CD4-positive, alpha-beta T cell treated with Interleukin-12 subunit alpha and Interleukin-12 subunit beta, for 1 hour (primary cell): ENCODE data around the gene NOSIP.
A peak's percentile ranks its signal among the peaks of the same experiment; 100 is the strongest.

ENCODE experiments used
- DNase-seq: peaks from one replicate; pipeline ENCODE4 v3.0.0-alpha.2; 2020

NOSIP gene

DNA sequence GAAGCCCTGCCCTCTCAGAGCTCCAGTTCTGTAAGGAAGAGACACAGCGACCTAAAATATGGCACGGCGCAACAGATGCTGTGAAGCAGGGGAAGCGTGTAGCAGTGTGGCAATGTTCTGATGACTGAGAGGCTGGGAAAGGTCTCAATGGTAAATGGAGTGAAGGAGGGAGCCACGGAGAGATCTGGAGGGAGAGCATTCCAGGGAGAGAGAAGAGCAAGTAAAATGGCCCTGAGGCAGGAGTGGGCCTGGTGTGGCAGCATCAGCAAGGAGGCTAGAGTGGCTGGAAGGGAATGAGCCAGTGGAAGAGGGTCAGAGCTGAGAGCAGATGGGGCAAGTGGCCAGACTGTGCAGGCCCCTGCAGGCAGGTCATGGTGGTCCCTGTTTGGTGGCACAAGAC lies 36.2 kb downstream of the NOSIP start:
- DNase-seq: no peak

- DNase-seq: no peak
These were observed 37.3 kb downstream of the NOSIP start for GRCh38 chr19:49543032-49543431.

DNA sequence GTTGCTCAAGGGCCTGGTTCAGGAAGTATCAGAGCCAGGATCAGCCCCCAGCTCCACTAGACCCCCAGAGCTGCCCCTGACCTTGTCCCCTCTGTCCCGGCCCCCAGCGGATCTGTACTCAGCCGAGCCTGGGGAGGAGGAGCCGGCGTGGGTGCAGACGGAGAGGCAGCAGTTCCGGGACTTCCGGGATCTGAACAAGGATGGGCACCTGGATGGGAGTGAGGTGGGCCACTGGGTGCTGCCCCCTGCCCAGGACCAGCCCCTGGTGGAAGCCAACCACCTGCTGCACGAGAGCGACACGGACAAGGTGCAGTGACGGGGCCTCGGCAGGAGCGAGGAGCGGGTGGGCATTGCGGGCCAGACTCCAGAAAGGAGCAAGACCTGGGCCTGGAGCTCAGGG lies 37.9 kb downstream of the NOSIP start:
- no peak for DNase-seq

DNA sequence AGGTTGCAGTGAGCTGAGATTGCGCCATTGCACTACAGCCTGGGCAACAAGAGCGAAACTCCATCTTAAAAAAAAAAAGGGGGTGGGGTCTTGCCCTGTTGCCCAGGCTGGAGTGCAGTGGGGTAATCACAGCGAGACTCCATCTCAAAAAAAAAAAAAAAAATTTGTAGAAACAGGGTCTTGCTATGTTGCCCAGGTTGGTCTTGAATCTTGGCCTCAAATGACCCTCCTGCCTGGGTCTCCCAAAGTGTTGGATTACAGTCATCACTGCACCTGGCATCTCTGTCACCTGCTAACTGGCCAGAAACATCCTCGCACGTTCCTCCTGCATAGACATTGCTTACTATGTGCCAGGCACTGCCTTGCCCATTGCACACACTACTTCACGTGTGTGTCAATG lies 38.4 kb downstream of the NOSIP start:
- DNase-seq: no peak

- no peak for DNase-seq
These were observed 41.0 kb downstream of the NOSIP start for GRCh38 chr19:49539192-49539952.

- DNase-seq: no peak
These were observed 41.7 kb downstream of the NOSIP start for GRCh38 chr19:49538643-49539042.

GRCh38 chr19:49536921-49537462 lies 43.4 kb downstream of the NOSIP start:
- DNase-seq: no peak

GRCh38 chr19:49534632-49535385 lies 45.5 kb downstream of the NOSIP start:
- no peak for DNase-seq

DNA sequence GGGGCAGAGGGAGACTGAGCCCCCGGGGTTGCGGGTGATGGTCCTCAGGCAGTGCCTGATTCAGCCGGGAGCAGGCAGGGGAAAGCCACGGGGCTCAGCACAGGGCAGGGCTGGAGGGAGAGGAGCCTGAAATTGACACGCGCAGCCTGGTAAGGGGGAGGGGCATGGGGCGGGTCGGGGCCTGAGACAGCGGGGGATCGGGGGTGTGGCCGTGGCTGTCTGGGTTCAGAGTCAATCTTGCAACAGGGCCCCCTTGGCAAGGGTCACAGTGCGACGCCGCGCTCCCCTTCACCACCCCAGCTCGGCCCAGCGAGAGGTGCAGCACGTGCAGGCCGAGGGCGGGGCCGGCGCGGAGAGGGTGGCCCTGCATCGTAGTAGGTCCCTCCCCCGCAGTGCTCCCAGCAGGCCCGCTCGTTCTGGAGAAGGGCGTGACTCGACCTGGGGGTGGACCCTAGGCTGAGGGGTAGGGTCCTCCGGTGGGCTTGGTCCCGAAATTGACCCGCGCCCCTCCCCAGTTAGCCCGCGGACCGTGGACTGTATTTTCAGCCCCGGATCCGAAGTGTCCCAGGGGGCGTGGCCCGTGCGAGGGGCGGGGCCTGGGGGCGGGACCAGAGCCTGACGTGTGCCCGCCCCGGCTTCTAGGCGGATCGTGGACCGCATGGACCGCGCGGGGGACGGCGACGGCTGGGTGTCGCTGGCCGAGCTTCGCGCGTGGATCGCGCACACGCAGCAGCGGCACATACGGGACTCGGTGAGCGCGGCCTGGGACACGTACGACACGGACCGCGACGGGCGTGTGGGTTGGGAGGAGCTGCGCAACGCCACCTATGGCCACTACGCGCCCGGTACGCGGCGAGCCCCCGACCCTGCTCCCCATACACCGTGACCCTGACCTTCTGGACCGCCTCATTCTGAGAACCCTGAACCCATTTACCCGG lies 46.5 kb downstream of the NOSIP start:
- DNase-seq: peak; percentile 85

DNA sequence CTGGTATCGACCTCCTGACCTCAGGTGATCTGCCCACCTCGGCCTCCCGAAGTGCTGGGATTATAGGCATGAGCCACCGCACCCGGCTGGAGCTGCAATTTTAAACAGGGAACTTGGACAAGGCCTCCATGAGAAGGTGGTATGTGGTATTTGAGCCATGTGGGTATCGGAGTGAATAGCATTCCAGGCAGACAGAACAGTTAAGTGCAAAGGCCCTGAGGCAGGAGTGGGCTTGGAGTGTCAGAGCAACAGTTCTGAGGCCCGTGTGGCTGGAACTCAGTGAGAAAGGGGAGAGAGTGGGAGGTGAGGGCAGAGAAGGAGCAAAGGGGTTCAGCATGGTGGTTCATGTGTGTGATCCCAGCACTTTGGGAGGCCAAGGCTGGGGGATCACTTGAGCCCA lies 49.6 kb downstream of the NOSIP start:
- DNase-seq: no peak

DNA sequence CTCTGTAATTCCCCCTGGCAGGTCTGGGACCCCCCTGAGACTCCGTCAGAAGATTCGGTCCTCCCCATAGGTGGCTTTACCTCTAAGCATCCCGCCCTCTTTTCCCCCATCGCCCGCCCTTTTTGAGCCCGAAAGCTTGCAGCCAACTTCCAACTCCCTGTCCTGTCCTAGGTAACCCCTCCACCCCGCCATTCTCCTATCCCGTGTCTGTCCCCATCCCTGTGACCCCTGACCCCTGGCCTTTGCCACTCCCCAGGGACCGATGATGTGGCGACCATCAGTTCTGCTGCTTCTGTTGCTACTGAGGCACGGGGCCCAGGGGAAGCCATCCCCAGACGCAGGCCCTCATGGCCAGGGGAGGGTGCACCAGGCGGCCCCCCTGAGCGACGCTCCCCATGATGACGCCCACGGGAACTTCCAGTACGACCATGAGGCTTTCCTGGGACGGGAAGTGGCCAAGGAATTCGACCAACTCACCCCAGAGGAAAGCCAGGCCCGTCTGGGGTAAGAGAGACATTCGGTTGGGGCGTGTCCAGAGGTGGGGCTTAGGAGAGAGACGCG lies 52.1 kb downstream of the NOSIP start:
- no peak for DNase-seq

DNA sequence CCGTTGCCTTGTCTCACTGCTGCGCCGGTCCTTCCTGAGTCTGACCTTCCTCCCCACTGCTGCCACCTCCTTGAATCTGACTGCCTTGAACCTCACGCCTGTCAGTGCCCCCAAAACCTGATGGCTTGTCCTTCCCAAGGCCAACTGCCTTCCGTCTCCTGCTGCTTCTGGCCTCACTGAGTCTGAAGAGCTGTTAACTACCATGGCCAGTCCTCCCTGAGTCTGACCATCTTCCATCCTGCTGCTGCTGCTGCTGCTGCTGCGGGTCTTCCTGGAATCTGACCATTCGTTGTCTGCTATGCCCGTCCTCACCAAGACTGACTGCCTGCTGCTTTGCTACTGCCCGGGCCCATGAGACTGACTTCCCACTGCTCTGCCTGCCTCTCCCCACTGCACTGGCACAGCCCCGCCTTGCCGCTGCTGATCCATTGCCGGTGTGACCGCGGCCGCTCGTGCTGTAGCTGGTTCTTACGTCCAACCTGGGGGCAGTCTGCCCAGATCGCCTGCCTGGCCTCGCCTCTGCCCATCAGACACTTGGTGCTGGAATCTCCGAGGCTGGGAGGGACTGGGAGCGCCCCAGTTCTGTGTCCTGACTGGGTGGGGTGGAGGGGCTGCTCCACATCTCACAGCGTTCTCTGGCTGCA lies 55.4 kb downstream of the NOSIP start:
- DNase-seq: no peak

GRCh38 chr19:49520705-49521319 lies 59.5 kb downstream of the NOSIP start:
- DNase-seq: no peak

- DNase-seq: no peak
These were observed 62.3 kb downstream of the NOSIP start for GRCh38 chr19:49518033-49518432.

DNA sequence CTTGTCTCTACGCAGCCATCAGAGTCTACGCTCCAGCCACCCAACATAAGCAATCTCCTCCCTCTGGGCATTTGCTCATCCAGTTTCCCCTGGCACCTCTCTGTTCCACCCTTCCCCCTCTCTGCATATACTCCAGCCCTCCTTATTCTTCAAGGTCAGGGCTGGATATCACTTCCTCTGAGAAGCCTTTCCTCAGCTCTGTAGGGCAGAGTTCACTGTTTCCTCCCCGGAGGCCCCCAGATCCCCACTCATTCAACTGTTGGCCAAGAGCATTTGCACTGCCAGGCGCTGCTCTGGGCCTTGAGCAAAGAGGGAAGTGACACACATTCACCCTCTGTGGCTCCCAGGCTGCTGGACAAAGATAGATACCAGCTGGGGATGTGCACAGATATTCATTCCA lies 64.6 kb downstream of the NOSIP start:
- DNase-seq: no peak

GRCh38 chr19:49514151-49514550 lies 66.2 kb downstream of the NOSIP start:
- no peak for DNase-seq

GRCh38 chr19:49513746-49514118 lies 66.6 kb downstream of the NOSIP start:
- no peak for DNase-seq

DNA sequence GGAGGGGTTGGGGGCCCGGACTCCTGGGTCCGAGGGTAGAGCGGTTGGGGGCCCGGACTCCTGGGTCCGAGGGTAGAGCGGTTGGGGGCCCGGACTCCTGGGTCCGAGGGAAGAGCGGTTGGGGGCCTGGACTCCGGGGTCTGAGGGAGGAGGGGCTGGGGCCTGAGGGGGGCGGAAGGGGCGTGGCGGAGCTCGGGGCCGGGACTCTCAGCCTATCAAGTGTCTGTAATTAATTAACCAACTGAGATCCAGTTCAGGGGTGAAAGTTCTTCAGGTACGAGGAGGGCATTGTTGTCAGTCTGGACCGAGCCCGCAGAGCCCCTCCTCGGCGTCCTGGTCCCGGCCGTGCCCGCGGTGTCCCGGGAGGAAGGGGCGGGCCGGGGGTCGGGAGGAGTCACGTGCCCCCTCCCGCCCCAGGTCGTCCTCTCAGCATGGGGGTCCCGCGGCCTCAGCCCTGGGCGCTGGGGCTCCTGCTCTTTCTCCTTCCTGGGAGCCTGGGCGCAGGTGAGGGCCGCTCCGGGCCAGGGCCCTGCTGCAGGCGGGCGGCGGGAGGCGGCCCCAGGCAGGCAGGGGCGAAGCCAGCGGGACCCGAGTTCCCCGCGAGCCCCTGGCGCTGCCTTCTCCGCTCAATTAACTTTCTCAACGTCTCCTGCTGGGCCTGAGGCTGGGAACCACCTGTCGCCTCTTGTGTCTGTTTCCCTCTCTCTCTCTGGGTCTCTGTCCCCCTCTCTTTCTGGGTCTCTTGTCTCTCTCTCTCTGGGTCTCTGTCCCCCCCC lies 67.2 kb downstream of the NOSIP start:
- DNase-seq: peak; percentile 40

DNA sequence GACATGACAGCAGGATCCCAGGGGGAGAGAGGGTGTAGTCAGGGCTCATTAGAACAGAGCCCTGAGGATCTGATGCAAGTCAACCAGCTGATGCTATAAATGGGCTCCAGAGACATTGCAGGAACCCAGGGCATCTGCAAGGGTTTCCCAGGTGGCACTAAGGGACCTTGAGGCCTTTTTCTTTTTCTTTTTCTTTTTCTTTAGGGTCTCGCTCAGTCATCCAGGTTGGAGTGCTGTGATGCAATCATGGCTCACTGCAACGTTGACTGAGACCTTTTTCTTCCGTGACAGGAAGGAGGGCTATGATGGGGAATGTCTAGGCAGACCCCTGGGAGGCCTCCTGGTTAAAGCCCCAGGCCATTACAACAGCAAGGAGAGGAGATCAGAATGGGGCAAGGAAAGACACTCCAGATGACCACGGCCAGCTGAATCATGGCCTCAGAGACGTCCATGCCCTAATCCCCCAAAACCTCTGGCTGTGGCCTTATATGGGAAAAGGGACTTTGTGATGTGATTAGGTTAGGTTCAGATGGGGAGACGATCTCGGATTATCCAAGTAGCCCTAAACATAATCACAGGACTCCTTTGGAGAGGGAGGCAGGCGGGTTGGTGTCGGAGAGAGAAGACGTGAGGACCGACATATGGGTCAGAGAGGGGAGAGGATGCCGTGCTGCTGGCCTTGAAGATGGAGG lies 72.4 kb downstream of the NOSIP start:
- DNase-seq: no peak

- peak; percentile 87 for DNase-seq
These were observed 73.7 kb downstream of the NOSIP start for GRCh38 chr19:49506575-49507105.
